ENCODE measurements around the gene CDH6. TPM values are rescaled to one million over a fixed set of nuclear protein-coding genes. Genes with fewer than 3 reads are reported as not detected.

CDH6 gene
- total and polyA plus RNA-seq, 10 of the 15 experiments (the other 5 are each of a cell fraction or from before 2014, with no cell fraction given) = 0.01 TPM; not detected in 9

DNA sequence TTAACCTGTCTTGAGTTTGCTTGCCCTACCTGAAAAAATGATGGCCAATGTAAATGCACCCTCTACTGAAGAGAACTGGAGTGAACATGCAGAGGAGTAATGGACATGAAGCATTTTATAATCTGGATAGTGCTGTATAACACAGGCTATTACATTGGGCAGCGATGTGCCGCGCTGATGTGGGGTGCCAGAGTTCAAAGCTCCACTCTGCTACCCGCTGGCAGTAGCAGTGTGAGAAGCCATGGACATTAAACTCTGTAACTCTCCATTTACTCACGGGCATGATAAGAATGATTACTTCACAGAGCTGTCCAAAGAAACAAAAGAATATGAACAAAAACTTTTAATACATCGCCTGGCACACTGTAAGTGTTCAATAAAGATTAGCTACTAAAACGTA, 7.5 kb upstream of the CDH6 start:
- POLR2A ChIA-PET = no interaction called here
- in situ Hi-C loops (cut with MboI) = no loop called here
- no peaks in the 10 kb centered on the region for H4K20me1 ChIP-seq (ENCODE audit: control insufficient read depth, insufficient read depth)

DNA sequence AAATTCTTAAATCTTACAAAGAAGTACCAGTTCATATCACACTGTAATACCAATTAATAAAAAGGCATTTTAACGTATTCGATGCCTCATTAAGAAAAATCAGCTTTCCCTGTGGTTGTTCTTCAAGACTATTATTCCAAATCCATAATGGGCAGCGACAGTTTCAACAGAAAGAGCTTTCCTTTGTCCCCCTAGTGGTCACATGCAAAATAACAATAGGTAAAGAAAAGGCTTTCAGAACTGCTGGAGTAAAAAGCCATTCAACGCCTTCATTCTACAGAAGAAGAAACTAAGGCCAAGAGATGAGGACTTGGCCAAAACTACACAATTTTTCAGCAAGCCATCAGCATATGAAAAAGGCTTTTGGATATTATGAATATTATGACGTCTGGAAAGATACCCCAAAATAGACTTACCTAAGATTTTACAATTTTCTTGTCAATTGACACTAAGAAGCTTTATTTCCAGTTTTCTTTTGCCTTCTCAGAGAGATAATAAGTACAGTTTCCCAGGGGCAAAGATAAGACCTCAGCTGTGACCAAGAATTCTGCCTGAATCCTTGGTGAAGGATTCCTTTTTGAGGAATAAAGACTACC, 6.7 kb upstream of the CDH6 start:
- no peak overlapping the region for H3K9ac ChIP-seq (ENCODE audit: control insufficient read depth, insufficient read depth, low read length)
- intact Hi-C loops (cut with micrococcal nuclease; ENCODE audit: unreplicated experiment) (loop anchor here (5.0 kb wide), 1 partner anchor 1144 kb away; no protein-coding TSS in a partner anchor), in situ Hi-C loops (cut with MboI) (no loop called here)
- FAIRE-seq (peak; percentile 81), ATAC-seq (peak; percentile 42; the same call in 1 of the 3 replicates), DNase-seq (ENCODE audit: low read depth, low spot score) (no peak)
- ChIA-PET SMC1A (ENCODE audit: uncharacterized antibody, unreplicated experiment) (interaction anchor here (0.6 to 1.7 kb wide), 3 partner anchors 83 to 1146 kb away, joined by 3 to 7 read pairs (median 3); no protein-coding TSS in a partner anchor), RAD21 (ENCODE audit: unreplicated experiment) (interaction anchor here (0.5 to 2.1 kb wide), 3 partner anchors 35 to 1146 kb away, joined by 3 to 7 read pairs (median 3); no protein-coding TSS in a partner anchor), POLR2A (no interaction called here), CTCF (interaction anchor here (0.6 to 3.1 kb wide), 21 partner anchors 8 to 1146 kb away, joined by 3 to 14 read pairs (median 4); no protein-coding TSS in a partner anchor)
- no peaks in the 10 kb centered on the region for H3K27me3 ChIP-seq (replicated peaks in 1 of 2; ENCODE audit: control insufficient read depth in 2 of 2, insufficient read depth in 2 of 2, low read length in 1 of 2)
- no peaks in the 10 kb centered on the region for H3K79me2 ChIP-seq (ENCODE audit: control insufficient read depth, insufficient read depth, low read length)
- no peak overlapping the region for H3K4me3 ChIP-seq
- no peaks in the 10 kb centered on the region for H3K36me3 ChIP-seq (ENCODE audit: control insufficient read depth in 2 of 2, insufficient read depth in 2 of 2, low read length in 1 of 2)
- no peak overlapping the region for H3K27ac ChIP-seq (ENCODE audit: control insufficient read depth, insufficient read depth)
- no peak overlapping the region for H2AFZ ChIP-seq (ENCODE audit: control insufficient read depth, low read depth, low read length)
- H4K20me1 ChIP-seq (ENCODE audit: control insufficient read depth, insufficient read depth) = no peaks in the 10 kb centered on the region
- TF ChIP-seq SMC3 (IDR thresholded peaks at IDR 0.05; ENCODE audit: borderline replicate concordance, low read length) (peak; percentile 45; the same call in 1 of the 2 replicates), WRNIP1 (IDR thresholded peaks at IDR 0.05; ENCODE audit: borderline replicate concordance, low read depth, low read length) (no peak), RAD21 (IDR thresholded peaks at IDR 0.05; ENCODE audit: insufficient read depth, low read depth, low read length) (peak; percentile 43; the same call in 1 of the 2 replicates), CHD1 (IDR thresholded peaks at IDR 0.05; ENCODE audit: low read depth, low read length) (no peak)
- TF ChIP-seq, protein P1, sequence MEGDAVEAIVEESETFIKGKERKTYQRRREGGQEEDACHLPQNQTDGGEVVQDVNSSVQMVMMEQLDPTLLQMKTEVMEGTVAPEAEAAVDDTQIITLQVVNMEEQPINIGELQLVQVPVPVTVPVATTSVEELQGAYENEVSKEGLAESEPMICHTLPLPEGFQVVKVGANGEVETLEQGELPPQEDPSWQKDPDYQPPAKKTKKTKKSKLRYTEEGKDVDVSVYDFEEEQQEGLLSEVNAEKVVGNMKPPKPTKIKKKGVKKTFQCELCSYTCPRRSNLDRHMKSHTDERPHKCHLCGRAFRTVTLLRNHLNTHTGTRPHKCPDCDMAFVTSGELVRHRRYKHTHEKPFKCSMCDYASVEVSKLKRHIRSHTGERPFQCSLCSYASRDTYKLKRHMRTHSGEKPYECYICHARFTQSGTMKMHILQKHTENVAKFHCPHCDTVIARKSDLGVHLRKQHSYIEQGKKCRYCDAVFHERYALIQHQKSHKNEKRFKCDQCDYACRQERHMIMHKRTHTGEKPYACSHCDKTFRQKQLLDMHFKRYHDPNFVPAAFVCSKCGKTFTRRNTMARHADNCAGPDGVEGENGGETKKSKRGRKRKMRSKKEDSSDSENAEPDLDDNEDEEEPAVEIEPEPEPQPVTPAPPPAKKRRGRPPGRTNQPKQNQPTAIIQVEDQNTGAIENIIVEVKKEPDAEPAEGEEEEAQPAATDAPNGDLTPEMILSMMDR (IDR thresholded peaks at IDR 0.05 in 2 of 3, conservative IDR thresholded peaks at IDR 0.05 in 1 of 3; ENCODE audit: control insufficient read depth in 2 of 3, extremely low read depth in 1 of 3, insufficient read depth in 1 of 3, low read depth in 3 of 3, low read length in 3 of 3) = peak; percentile 52 to 78 (median 72)
- no peaks in the 10 kb centered on the region for H3K9me3 ChIP-seq (replicated peaks; ENCODE audit: control insufficient read depth, insufficient read depth, low read length)
- WGBS (ENCODE audit: insufficient coverage, insufficient replicate concordance, low lambda C conversion rate, missing lambda C conversion rate) = 11% methylated on average over 5 of the region's 5 CpGs
- BruUV-seq (replicated peaks) = no TSS peak
- H3K4me1 ChIP-seq (ENCODE audit: control insufficient read depth, insufficient read depth, low read length) = no peaks in the 10 kb centered on the region
- no peak overlapping the region for H3K4me2 ChIP-seq (ENCODE audit: control insufficient read depth, insufficient read depth)

More for the DNA sequence above, 7.5 kb upstream of the CDH6 start:
- BruUV-seq (replicated peaks) = no TSS peak
- no peak overlapping the region for H3K4me2 ChIP-seq (ENCODE audit: control insufficient read depth, insufficient read depth)
- ChIA-PET CTCF (interaction anchor here (0.6 to 3.1 kb wide), 13 partner anchors 9 to 1145 kb away, joined by 3 to 14 read pairs (median 5); no protein-coding TSS in a partner anchor), SMC1A (ENCODE audit: uncharacterized antibody, unreplicated experiment) (interaction anchor here (0.8 to 1.7 kb wide), 3 partner anchors 177 to 1146 kb away, joined by 3 to 7 read pairs (median 3); no protein-coding TSS in a partner anchor), RAD21 (ENCODE audit: unreplicated experiment) (interaction anchor here (1.0 to 2.1 kb wide), 2 partner anchors 382 to 1145 kb away, joined by 3 to 7 read pairs; no protein-coding TSS in a partner anchor)
- DNase-seq (ENCODE audit: low read depth, low spot score) = no peak
- TF ChIP-seq ATF7 (IDR thresholded peaks at IDR 0.05; ENCODE audit: low read depth) = no peak
- TF ChIP-seq CREM (IDR thresholded peaks at IDR 0.05; ENCODE audit: low read depth) = no peak
- TF ChIP-seq POLR2AphosphoS2 (IDR thresholded peaks at IDR 0.05; ENCODE audit: low read depth, low read length) = no peak
- no peak for TF ChIP-seq POU2F2 (IDR thresholded peaks at IDR 0.05; ENCODE audit: borderline replicate concordance, low read depth, low read length)
- TF ChIP-seq STAT1 (conservative IDR thresholded peaks at IDR 0.05) = no peak
- TF ChIP-seq NRF1 (conservative IDR thresholded peaks at IDR 0.05; ENCODE audit: low read depth, low read length) = no peak
- TF ChIP-seq IKZF2 (IDR thresholded peaks at IDR 0.05) = no peak
- no peak for TF ChIP-seq JUND (IDR thresholded peaks at IDR 0.05; ENCODE audit: low read depth, low read length)
- no peak for TF ChIP-seq EZH2 (IDR thresholded peaks at IDR 0.05; ENCODE audit: borderline replicate concordance, control insufficient read depth, low read depth, low read length)
- TF ChIP-seq SREBF1 (IDR thresholded peaks at IDR 0.05; ENCODE audit: low read length) = no peak
- no peaks in the 10 kb centered on the region for H3K36me3 ChIP-seq (ENCODE audit: control insufficient read depth in 2 of 2, insufficient read depth in 2 of 2, low read length in 1 of 2)
- no peaks in the 10 kb centered on the region for H3K79me2 ChIP-seq (ENCODE audit: control insufficient read depth, insufficient read depth, low read length)
- H2AFZ ChIP-seq (ENCODE audit: control insufficient read depth, low read depth, low read length) = no peak overlapping the region
- H3K9ac ChIP-seq (ENCODE audit: control insufficient read depth, insufficient read depth, low read length) = no peak overlapping the region
- ATAC-seq = no peak
- no peak overlapping the region for H3K27ac ChIP-seq (ENCODE audit: control insufficient read depth, insufficient read depth)
- FAIRE-seq = no peak
- no peaks in the 10 kb centered on the region for H3K9me3 ChIP-seq (replicated peaks; ENCODE audit: control insufficient read depth, insufficient read depth, low read length)
- WGBS (ENCODE audit: insufficient coverage, insufficient replicate concordance, low lambda C conversion rate, missing lambda C conversion rate) = 24% methylated on average over 7 of the region's 7 CpGs
- no peak overlapping the region for H3K4me3 ChIP-seq
- intact Hi-C loops (cut with micrococcal nuclease; ENCODE audit: unreplicated experiment) = loop anchor here (5.0 kb wide), 1 partner anchor 1144 kb away; no protein-coding TSS in a partner anchor
- no peaks in the 10 kb centered on the region for H3K27me3 ChIP-seq (replicated peaks in 1 of 2; ENCODE audit: control insufficient read depth in 2 of 2, insufficient read depth in 2 of 2, low read length in 1 of 2)
- no peaks in the 10 kb centered on the region for H3K4me1 ChIP-seq (ENCODE audit: control insufficient read depth, insufficient read depth, low read length)
